Effector memory CD4-positive, alpha-beta T cell (primary cell): ENCODE results near the gene SYNJ2.
A peak's percentile ranks its signal among the peaks of the same experiment; 100 is the strongest.

Source experiments
- DNase-seq, 3 donors: peaks; one replicate each; pipeline ENCODE4 v3.0.0-alpha.2; 2020
- H3K27ac ChIP-seq: 2 replicates; pipeline ENCODE4 v1.7.0; 2013; ENCODE audit warnings: mild to moderate bottlenecking, low read length, moderate library complexity; ENCODE audit not compliant: insufficient read depth, poor library complexity, severe bottlenecking
- H3K27me3 ChIP-seq: replicated peaks from 2 replicates; pipeline ENCODE4 v1.7.0; 2013; ENCODE audit warnings: mild to moderate bottlenecking, low read length; ENCODE audit not compliant: insufficient read depth, control insufficient read depth, poor library complexity, severe bottlenecking
- H3K36me3 ChIP-seq: 2 replicates; pipeline ENCODE4 v1.7.0; 2013; ENCODE audit warnings: mild to moderate bottlenecking, low read length, moderate library complexity; ENCODE audit not compliant: control insufficient read depth, insufficient read depth
- H3K4me1 ChIP-seq: 2 replicates; pipeline ENCODE4 v1.7.0; 2013; ENCODE audit warnings: low read length, mild to moderate bottlenecking; ENCODE audit not compliant: control insufficient read depth, insufficient read depth, poor library complexity, severe bottlenecking
- H3K4me3 ChIP-seq: 2 replicates; pipeline ENCODE4 v1.7.0; 2013; ENCODE audit warnings: low read length, low read depth, mild to moderate bottlenecking; ENCODE audit not compliant: insufficient read depth, poor library complexity, severe bottlenecking
- H3K9me3 ChIP-seq: 2 replicates; pipeline ENCODE4 v1.7.0; 2013; ENCODE audit warnings: mild to moderate bottlenecking, low read length, moderate library complexity; ENCODE audit not compliant: control insufficient read depth

Gene SYNJ2

GRCh38 chr6:157989541-157990289, 8.1 kb downstream of the SYNJ2 start:
- Histone ChIP-seq H3K27ac (no peak overlapping the region), H3K4me1 (peaks cover 31% of the 10 kb centered on the region), H3K27me3 (no peaks in the 10 kb centered on the region), H3K36me3 (no peaks in the 10 kb centered on the region), H3K4me3 (no peak overlapping the region), H3K9me3 (no peaks in the 10 kb centered on the region)
- DNase-seq, result no peak

- Histone ChIP-seq H3K36me3 (no peaks in the 10 kb centered on the region), H3K27me3 (no peaks in the 10 kb centered on the region), H3K4me3 (peak overlapping the region; percentile 18), H3K4me1 (peaks cover 23% of the 10 kb centered on the region), H3K27ac (peak overlapping the region; percentile 9), H3K9me3 (no peaks in the 10 kb centered on the region)
- no peak for DNase-seq
These were observed 8.8 kb downstream of the SYNJ2 start for GRCh38 chr6:157990321-157991066.

- Histone ChIP-seq H3K4me3 (no peak overlapping the region), H3K4me1 (peaks cover 22% of the 10 kb centered on the region), H3K27ac (no peak overlapping the region), H3K27me3 (no peaks in the 10 kb centered on the region), H3K9me3 (no peaks in the 10 kb centered on the region), H3K36me3 (no peaks in the 10 kb centered on the region)
- DNase-seq, result no peak
These were observed 9.4 kb downstream of the SYNJ2 start for GRCh38 chr6:157991067-157991432.

- Histone ChIP-seq H3K4me1 (peaks cover 19% of the 10 kb centered on the region), H3K4me3 (no peak overlapping the region), H3K36me3 (no peaks in the 10 kb centered on the region), H3K9me3 (no peaks in the 10 kb centered on the region), H3K27me3 (no peaks in the 10 kb centered on the region), H3K27ac (no peak overlapping the region)
- DNase-seq, result no peak
These were observed 11.4 kb downstream of the SYNJ2 start for GRCh38 chr6:157993076-157993475.

GRCh38 chr6:157994125-157994795, 12.6 kb downstream of the SYNJ2 start:
- Histone ChIP-seq H3K4me3 (no peak overlapping the region), H3K36me3 (no peaks in the 10 kb centered on the region), H3K27me3 (no peaks in the 10 kb centered on the region), H3K9me3 (no peaks in the 10 kb centered on the region), H3K27ac (no peak overlapping the region), H3K4me1 (peaks cover 16% of the 10 kb centered on the region)
- no peak for DNase-seq

- Histone ChIP-seq H3K9me3 (no peaks in the 10 kb centered on the region), H3K27ac (no peak overlapping the region), H3K36me3 (no peaks in the 10 kb centered on the region), H3K4me1 (peaks cover 5% of the 10 kb centered on the region), H3K27me3 (no peaks in the 10 kb centered on the region), H3K4me3 (no peak overlapping the region)
- no peak for DNase-seq
These were observed 13.8 kb downstream of the SYNJ2 start for GRCh38 chr6:157995458-157995857.

- Histone ChIP-seq H3K27me3 (no peaks in the 10 kb centered on the region), H3K4me3 (no peak overlapping the region), H3K36me3 (no peaks in the 10 kb centered on the region), H3K4me1 (no peaks in the 10 kb centered on the region), H3K27ac (no peak overlapping the region), H3K9me3 (no peaks in the 10 kb centered on the region)
- DNase-seq, result no peak
These were observed 14.6 kb downstream of the SYNJ2 start for GRCh38 chr6:157996201-157996712.

- Histone ChIP-seq H3K27ac (no peak overlapping the region), H3K4me1 (peaks cover under 1% of the 10 kb centered on the region), H3K4me3 (no peak overlapping the region), H3K9me3 (no peaks in the 10 kb centered on the region), H3K27me3 (no peaks in the 10 kb centered on the region), H3K36me3 (no peaks in the 10 kb centered on the region)
- no peak for DNase-seq
These were observed 15.4 kb downstream of the SYNJ2 start for GRCh38 chr6:157996918-157997702.

- H3K4me3 ChIP-seq, result no peak overlapping the region
- peaks cover 10% of the 10 kb centered on the region for H3K4me1 ChIP-seq
- no peak overlapping the region for H3K27ac ChIP-seq
- no peak for DNase-seq
- H3K9me3 ChIP-seq, result no peaks in the 10 kb centered on the region
- no peaks in the 10 kb centered on the region for H3K27me3 ChIP-seq
- no peaks in the 10 kb centered on the region for H3K36me3 ChIP-seq
These were observed 16.4 kb downstream of the SYNJ2 start for GRCh38 chr6:157997893-157998608.
